Stimulated activated CD8-positive, alpha-beta memory T cell treated with anti-CD3 and anti-CD28 coated beads, Interleukin-4, amount 100 ng/mL, for 1 hour (primary cell): ENCODE measurements around the gene ZNF616.
"Not testable (repeated sequence)": the region's sequence is repeated elsewhere in the genome, so short reads cannot be mapped to it uniquely, and the experiment has no call there.

Experiments
- DNase-seq, 2 donors: peaks; one replicate each; pipeline ENCODE4 v3.0.0-alpha.2; 2020; ENCODE audit warnings: low read depth in 2 of 2, low spot score in 1 of 2

ZNF616 gene

DNA sequence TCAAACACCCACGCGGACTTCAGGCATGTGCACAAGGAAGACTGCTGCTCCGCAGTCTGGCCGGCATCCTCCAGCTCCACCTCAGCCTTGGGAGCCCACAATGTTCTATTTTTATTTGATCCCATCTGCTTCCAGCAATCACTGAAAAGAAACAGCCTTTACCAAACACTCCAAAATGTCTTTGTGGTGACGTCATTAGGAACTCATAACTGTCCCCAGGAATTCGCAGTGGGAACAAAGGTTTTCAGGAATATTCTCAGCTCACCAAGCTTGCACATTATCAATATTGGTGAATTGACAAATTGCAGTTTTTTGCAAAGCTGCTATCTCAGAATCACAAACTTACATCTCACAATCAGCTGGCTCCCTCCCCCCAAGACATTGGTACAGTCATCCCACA is 29.0 kb downstream of the ZNF616 start:
- DNase-seq: no peak

DNA sequence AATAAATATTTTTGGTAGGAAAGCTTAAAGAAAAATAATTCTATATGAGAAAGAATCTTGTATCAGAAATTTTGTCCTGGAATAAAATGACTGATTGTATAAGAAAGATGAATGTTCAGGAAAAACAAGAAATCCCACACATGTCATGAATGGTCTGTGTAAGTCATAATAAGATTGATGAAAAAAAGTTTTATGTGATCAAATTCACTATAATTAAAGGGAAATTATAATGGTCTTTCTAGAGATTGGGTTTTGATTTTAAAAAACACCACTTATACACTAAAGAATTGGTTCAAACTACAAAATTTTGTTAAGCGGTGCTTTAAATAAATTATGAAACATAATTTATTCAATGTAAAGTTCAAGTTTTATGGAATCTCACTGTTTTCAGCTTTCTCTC is 37.0 kb downstream of the ZNF616 start:
- DNase-seq: no peak

DNA sequence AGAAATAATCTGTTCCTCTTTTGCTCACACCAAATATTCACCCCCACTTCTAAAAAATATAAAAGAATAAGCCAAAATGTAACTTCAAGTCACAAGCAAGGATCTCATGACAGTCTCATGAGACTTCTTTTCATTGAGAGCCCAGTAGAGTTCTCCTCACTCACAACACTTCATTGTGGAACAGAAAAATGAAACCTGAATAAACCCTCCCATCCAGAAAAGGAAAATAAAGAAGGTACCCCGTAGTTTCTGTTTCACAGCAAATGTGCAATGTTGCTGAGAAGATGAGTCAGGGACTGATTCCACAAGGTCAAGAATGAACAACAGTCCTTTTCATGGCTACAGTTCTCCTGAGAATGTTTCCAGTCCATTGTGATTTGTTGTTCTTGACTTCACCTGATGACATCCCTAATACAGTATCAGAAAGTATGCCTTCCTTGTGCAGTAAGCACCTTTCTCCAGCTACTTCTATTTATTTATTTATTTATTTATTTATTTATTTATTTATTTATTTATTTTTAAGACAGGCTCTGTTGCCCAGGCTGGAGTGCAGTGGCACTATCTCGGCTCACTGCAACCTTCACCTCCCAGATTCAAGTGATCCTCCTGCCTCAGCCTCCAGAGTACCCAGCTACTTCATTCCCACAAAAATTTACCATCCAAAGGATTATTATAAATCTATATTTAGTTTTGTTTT is 37.7 kb downstream of the ZNF616 start:
- DNase-seq: no peak

DNA sequence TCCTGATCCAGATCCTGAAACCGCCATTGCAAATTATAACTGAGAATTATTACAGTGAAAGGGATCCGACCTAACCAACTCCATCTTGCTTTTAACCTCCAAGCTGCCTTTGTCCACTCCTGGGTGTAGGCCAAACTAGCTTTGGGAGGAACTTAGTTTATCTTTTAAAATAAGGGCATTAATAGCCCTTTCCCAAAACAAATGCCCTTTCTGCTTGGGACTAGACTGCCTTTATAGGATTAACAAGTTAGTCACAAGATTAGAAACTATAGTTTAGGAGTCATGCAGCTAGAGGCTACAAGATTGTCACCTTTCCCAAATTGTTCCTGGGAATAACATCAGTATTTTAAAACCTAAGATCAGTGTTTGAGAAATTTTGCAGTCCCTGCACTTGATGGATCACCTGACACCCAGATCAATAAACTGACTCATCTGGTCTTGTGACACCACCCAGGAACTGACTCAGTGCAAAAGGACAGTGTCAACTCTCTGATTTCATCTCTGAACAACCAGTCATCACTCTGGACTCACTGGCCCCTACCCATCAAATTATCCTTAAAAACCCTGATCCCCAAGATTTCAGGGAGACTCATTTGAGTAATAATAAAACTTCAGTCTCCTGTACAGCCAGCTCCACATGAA is 40.1 kb downstream of the ZNF616 start:
- DNase-seq: no peak

DNA sequence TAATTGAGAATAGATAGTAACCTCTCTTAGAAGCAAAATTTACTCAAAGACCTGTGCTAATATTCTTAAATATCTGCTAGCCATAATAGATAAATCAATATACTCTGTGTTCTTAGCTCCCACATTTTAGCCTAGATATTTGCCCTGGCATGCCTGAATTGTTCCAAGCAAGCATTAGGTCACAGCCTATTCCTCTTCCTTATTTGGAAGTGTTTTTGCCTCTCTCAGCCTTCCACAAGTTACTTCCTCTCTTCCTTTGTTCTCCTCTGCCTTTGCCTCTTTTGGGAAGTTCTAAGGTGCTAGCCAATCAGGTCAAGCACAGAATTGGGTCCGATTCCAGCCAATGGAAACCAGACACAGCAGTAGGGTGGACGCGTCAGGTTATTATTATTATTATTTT is 43.3 kb downstream of the ZNF616 start:
- not testable (repeated sequence) for DNase-seq

DNA sequence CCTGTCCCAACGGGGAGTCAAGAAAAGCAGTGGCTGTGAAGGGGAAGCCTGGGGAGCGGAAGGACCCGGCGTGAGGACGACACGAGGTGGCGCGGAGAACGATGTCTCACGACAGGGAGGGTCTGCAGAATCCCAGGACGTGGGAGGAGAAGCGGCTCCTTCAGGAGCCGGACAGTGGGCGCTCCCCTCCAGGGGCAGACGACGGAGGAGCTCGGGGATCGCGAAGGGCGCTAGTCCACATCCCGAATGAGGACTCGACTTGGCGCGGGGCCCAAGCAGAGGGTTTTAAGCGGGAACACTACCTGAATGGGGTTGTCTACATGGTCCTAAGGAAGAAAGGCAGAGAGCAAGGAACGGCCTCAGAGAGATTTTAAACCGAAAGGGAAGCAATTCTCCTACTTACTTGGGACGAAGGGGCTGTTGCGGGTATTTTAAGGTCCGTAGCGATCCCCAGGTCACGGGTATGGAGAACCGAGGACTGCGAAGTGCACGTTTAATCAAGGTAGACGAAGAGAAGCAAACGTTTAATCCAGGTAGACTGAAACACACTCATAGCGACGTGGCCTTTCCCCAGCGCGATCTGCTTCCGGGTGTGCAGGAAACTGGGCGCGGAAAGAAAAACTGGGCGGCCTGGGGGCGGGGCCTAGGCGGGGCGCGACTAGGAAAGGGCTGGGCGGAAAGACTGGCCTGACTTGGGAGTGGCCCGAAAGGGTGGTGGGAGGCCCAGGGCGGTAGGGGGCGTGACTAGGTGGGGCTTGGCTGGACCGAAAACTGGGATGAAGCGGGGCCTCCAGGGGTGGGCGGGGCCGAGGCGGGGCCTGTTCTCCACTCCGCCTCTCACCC is 44.3 kb downstream of the ZNF616 start, which contains the start of gene ZNF841:
ZNF841 (minus strand) TSS at position 594 of the 843 bp plus-strand sequence. CDS start 10,964 bp downstream, outside the sequence.
- peak; percentile 52 to 68 for DNase-seq

DNA sequence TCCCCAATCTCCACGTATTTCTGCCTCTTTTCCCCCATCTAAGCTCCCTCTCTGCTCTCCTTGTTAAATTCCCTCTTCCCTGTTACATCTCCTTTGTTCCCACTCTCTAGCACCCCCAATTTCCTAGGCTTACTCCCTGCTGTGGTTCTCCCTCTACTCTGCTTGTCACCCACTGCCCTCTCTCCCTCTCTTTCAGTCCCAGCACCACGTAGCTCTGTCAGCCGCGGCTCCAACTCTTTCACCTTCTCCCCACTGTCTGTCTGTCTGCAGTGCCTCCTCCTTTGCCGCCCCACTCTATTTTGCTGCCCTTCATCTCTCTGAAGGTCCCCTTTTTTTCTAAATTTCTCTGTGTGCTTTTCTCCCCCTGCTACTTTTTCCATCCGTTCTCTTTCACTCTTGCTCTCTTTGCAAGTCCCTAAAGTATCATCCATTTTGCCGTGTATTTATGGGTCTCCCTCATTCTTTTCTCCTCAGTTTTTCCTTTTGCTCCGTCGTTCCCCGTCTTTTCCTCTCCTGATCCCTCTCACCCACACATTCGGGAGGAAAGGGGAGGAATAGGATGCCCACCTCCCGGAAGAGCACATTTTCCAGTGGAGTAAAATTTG is 45.1 kb downstream of the ZNF616 start:
- no peak for DNase-seq

DNA sequence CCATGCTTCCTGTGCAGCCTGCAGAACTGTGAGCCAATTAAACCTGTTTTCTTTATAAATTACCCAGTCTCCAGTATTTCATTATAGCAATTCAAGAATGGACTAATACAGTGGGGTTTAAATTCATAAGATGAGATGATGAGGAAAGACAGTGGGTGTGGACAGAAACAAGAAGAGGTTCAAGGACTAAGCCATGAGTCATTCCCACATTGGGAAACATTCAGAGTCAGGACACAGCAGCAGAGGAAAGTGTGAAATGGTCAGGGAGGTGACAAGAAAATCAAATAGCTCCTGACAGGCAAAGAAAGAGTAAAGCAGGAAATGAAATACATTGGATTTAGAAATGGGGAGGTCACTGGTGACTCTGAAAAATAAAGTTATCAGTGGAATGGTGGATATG is 53.3 kb downstream of the ZNF616 start:
- DNase-seq: no peak

DNA sequence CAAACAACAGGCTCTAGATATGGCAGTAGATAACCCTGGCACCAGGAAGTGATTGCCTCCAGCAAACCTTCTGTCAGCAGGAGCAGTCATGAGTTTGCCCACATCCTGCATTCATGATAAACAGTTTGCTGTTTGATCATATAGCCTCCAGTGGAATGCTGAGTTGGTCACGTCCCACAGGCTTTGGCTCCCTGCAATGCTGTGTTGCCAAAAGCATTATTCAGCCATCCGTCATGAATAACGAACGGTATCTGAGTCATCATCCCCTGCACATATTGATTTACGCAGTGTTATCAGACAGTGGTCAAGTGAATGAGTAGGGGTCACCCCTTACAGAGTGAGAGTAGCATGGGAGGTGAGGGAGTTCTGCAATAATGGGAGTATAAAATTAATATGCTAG is 69.2 kb downstream of the ZNF616 start:
- DNase-seq: no peak

DNA sequence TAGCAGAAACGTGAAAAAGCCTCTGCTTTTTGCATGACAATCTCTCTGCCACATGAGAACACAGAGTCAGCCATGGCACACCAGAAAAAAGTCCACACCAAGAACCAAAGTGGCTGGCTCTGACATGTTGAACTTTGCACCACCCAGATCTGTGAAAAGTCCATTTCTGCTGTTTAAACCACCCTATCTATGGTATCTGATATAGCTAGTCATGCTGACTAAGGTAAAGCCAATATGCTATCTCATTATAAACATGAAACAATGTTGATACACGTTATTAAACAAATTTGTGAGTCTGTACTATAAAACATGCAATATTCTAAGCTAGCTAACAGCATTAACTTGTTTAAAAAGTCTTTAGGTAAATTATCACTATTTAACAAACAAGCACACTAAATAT is 70.1 kb downstream of the ZNF616 start:
- DNase-seq: no peak

DNA sequence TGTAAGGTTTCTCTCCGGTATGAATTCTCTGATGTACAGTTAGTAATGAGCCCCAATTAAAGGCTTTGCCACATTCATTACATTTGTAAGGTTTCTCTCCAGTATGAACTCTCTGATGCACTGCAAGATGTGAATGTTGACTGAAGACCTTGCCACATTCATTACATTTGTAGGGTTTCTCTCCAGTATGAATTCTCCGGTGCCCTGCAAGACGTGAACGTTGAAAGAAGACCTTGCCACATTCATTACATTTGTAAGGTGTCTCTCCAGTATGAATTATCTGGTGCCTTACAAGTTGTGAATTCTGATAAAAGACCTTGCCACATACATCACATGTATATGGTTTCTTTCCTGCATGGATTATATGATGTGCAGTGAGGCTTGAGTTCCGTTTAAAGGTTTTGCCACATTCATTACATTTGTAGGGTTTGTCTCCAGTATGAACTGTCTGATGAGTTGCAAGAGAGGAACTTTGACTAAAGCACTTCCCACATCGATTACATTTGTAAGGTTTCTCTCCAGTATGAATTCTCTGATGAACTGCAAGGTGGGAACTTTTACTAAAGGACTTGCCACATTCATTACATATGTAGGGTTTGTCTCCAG is 73.4 kb downstream of the ZNF616 start:
- no peak for DNase-seq

DNA sequence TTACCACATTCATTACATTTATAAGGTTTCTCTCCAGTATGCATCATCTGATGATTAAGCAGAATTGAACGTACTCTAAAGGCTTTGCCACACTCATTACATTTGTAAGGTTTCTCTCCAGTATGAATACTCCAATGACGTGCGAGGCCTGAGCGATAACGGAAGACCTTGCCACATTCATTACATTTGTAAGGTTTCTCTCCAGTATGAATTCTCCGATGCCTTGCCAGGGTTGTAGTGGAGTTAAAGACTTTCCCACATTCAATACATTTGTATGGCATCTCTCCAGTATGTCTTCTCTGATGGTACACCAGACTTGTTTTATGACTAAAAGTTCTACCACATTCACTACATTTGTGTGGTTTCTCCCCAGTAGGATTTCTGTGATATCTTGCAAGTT is 74.3 kb downstream of the ZNF616 start:
- DNase-seq: no peak
